ENCODE results near the gene PTPN18.

Gene PTPN18

DNA sequence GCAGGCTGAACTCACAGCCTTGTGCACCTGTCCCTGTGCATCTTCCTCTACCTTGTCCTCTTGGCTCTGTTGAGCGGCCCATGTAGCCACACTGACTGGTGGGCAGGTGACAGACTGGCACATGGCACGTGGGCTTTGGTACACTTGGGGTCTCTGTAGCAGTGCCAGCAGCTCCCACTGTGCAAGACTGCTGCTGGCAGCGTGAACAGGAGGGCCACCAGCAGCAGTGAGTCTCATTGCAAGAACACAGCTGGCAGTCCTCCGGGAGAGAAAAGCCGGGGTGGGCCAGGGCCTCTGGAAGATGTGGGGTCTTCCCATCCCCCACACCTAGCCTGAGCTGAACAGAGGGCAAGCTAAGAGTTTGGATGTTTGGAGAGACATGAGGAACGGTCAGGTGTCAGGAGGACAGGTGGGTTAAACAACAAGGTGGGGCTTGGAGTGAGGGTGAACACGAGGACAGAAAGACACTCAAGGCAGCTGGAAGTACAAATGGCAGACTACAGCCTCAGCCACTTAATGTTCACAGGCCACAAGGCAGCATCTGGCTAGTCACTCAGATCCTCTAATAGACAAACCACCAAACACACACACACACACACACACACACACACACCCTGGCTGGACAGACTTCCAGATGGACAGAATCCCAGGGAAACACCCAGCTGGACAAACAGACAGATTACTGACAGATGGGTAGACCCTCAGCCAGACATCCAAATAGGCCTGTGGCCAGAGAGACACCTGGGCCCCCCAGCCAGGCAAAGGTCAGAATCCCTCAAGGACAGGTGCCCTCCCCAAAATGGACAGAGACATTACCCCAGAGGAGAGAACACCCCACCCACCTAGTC, 2.3 kb upstream of the PTPN18 start:
- TF ChIP-seq, protein P1, sequence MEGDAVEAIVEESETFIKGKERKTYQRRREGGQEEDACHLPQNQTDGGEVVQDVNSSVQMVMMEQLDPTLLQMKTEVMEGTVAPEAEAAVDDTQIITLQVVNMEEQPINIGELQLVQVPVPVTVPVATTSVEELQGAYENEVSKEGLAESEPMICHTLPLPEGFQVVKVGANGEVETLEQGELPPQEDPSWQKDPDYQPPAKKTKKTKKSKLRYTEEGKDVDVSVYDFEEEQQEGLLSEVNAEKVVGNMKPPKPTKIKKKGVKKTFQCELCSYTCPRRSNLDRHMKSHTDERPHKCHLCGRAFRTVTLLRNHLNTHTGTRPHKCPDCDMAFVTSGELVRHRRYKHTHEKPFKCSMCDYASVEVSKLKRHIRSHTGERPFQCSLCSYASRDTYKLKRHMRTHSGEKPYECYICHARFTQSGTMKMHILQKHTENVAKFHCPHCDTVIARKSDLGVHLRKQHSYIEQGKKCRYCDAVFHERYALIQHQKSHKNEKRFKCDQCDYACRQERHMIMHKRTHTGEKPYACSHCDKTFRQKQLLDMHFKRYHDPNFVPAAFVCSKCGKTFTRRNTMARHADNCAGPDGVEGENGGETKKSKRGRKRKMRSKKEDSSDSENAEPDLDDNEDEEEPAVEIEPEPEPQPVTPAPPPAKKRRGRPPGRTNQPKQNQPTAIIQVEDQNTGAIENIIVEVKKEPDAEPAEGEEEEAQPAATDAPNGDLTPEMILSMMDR (conservative IDR thresholded peaks at IDR 0.05; ENCODE audit: control insufficient read depth, insufficient read depth, low read depth, low read length): no peak
- no peak for DNase-seq (ENCODE audit: low read depth)
- H3K4me3 ChIP-seq (ENCODE audit: control insufficient read depth, low read depth, low read length): no peak overlapping the region

DNA sequence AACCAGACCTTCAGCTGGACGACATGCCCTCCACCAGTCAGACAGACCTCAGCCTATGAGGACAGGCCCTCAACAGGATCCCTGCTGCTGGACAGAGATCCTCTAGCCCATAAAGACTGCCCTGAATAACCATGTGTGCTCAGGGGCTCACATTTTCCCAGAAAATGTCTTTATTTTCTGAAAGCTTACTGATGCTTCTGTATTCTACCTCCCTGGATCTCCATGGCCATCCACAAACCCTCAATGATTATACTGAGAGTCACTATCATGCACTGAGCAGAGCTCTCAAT, 1.8 kb upstream of the PTPN18 start:
- no peak overlapping the region for H3K4me3 ChIP-seq (ENCODE audit: control insufficient read depth, low read depth, low read length)
- DNase-seq (ENCODE audit: low read depth): no peak
- TF ChIP-seq, protein P1 (conservative IDR thresholded peaks at IDR 0.05; ENCODE audit: control insufficient read depth, insufficient read depth, low read depth, low read length): no peak

DNA sequence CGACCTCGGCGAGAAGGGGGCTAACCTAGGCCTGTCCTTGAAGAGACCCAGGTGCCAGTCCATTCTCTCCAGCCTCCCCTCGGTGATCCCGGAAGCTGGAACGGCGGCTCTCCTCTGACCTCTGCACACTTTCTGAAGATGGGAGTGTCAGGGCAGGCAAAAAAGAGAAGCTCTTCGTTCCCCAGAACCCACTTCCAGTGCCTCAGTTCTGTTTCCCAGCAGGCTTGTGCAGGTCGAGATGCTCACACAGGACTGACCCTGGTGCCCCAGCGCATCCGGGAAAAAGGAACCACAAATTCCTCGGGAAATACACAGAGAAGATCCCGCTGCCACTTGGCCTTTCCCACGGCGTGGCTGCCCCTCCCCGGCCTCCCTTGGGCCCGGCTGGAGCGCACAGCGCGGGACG, 681 bp upstream of the PTPN18 start:
- DNase-seq (ENCODE audit: low read depth): no peak

DNA sequence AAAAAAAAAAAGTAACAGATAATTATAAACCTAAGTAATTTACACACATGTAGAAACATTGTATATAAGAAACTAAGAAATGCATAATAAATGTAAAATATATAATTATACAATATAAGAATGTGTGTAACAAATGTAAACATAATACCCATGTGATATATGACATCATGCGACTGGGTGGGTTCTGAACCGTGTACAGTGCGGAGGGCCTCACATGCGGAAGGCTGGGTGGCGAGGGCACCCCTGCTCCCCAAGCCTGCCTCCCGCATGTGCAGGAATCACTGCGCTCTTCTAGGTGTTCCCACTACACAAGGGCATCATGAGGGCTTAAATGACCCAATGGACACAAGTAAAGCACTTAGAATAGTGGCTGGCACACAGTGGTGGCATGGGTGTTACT, 2.0 kb downstream of the PTPN18 start:
- H3K4me3 ChIP-seq (ENCODE audit: control insufficient read depth, low read depth, low read length): no peak overlapping the region
- no peak for DNase-seq (ENCODE audit: low read depth)
- TF ChIP-seq, protein P1 (conservative IDR thresholded peaks at IDR 0.05; ENCODE audit: control insufficient read depth, insufficient read depth, low read depth, low read length): no peak

More for the DNA sequence above, 681 bp upstream of the PTPN18 start:
- peak overlapping the region; percentile 52 for H3K4me3 ChIP-seq (ENCODE audit: control insufficient read depth, low read depth, low read length)
- TF ChIP-seq, protein P1 (conservative IDR thresholded peaks at IDR 0.05; ENCODE audit: control insufficient read depth, insufficient read depth, low read depth, low read length): no peak

DNA sequence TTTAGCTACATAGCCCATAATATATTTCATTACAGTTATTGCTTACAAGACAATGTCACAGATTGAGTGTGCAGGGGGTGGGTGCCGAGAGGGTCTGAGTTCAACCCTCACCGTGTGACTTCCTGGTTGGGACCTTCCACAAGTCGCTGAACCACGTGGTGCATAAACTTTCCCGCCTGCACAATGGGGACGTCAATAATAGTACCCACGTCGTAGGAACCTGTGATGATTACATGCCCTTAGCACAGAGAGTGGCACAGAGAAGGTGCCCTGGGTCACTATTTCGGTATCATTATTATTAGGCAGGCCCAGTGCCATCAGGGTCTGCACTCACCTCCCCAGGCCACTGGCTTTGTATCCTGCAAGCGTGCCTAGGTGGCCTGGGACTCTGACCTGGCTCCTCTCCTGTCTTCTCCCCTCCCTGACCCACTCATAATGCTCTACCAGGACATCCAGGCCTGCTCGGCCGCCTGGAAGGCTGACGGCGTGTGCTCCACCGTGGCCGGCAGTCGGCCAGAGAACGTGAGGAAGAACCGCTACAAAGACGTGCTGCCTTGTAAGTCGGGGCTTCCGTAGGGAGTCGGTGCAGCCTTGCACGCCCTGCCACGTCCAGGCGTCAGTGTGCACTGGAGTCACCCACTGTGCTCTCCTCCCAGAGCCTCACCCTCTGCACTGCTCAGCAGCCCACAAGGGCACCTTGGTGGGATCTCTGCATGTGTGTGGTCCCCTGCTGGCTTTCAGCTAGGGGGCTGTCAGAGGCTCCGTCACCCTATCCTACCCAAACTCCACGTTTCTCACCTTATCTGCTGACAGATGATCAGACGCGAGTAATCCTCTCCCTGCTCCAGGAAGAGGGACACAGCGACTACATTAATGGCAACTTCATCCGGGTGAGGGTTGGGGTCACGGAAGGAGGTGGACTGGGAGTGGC, 2.8 kb downstream of the PTPN18 start:
- TF ChIP-seq, protein P1 (conservative IDR thresholded peaks at IDR 0.05; ENCODE audit: control insufficient read depth, insufficient read depth, low read depth, low read length): no peak
- DNase-seq (ENCODE audit: low read depth): no peak
- H3K4me3 ChIP-seq (ENCODE audit: control insufficient read depth, low read depth, low read length): no peak overlapping the region

DNA sequence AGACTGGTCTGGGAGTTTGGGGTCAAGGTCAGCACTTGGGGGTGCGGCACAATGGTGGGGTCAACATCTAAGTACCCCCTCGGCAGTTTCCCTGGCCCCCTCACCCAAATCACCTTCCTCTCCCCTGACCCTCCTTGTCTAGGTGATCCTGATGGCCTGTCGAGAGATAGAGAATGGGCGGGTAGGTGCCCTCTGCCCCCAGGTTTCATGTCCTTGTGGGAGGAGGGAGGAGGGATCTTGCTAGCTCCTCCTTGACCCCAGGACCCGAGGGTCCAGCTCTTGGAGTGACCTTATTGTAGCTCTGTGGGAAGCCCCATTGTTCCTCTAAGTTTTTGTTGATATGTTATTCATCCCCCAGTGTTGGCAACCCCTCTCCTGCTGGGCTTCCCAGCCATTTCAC, 3.6 kb downstream of the PTPN18 start:
- TF ChIP-seq, protein P1 (conservative IDR thresholded peaks at IDR 0.05; ENCODE audit: control insufficient read depth, insufficient read depth, low read depth, low read length): no peak

More for the DNA sequence above, 3.6 kb downstream of the PTPN18 start:
- no peak overlapping the region for H3K4me3 ChIP-seq (ENCODE audit: control insufficient read depth, low read depth, low read length)
- no peak for DNase-seq (ENCODE audit: low read depth)
